ENCODE data around the gene SSNA1.

Gene SSNA1

GRCh38 chr9:137201205-137201868 lies 12.9 kb downstream of the SSNA1 start:
- no peak for DNase-seq

- no peak for DNase-seq
Measured at GRCh38 chr9:137202966-137203365, 14.5 kb downstream of the SSNA1 start.

GRCh38 chr9:137204731-137205125 lies 16.3 kb downstream of the SSNA1 start:
- DNase-seq, result no peak

- peak; percentile 84 to 93 (median 88) for DNase-seq
Measured at GRCh38 chr9:137205126-137206069, 16.9 kb downstream of the SSNA1 start, which contains the start of the genes NDOR1 and TMEM203. NDOR1 (plus strand) TSS chr9:137205700; CDS start chr9:137205778, 78 bp downstream. TMEM203 (minus strand) TSS chr9:137205648; CDS start chr9:137205414, 234 bp downstream.

- DNase-seq, result no peak
Measured at GRCh38 chr9:137206602-137207001, 18.1 kb downstream of the SSNA1 start.

- no peak for DNase-seq
Measured at GRCh38 chr9:137211532-137211931, 23.1 kb downstream of the SSNA1 start.

GRCh38 chr9:137212520-137212919 lies 24.0 kb downstream of the SSNA1 start:
- no peak for DNase-seq

GRCh38 chr9:137213160-137214060 lies 24.9 kb downstream of the SSNA1 start:
- DNase-seq, result no peak

- no peak for DNase-seq
Measured at GRCh38 chr9:137214620-137215019, 26.1 kb downstream of the SSNA1 start.

GRCh38 chr9:137215196-137215986 lies 26.9 kb downstream of the SSNA1 start:
- no peak for DNase-seq

GRCh38 chr9:137216188-137216965 lies 27.9 kb downstream of the SSNA1 start:
- DNase-seq, result no peak

- no peak for DNase-seq
Measured at GRCh38 chr9:137217276-137218211, 29.1 kb downstream of the SSNA1 start.

GRCh38 chr9:137218212-137218753 lies 29.8 kb downstream of the SSNA1 start:
- DNase-seq, result no peak

GRCh38 chr9:137218754-137219271 lies 30.3 kb downstream of the SSNA1 start:
- no peak for DNase-seq

GRCh38 chr9:137219757-137220316 lies 31.4 kb downstream of the SSNA1 start:
- DNase-seq, result no peak

GRCh38 chr9:137220317-137221094 lies 32.0 kb downstream of the SSNA1 start:
- DNase-seq, result no peak

GRCh38 chr9:137221095-137221505 lies 32.6 kb downstream of the SSNA1 start:
- DNase-seq, result no peak

GRCh38 chr9:137221506-137222111 lies 33.1 kb downstream of the SSNA1 start:
- no peak for DNase-seq

Data from T-helper 1 cell (primary cell).